ENCODE results near the gene MECP2. TPM values are rescaled to one million over a fixed set of nuclear protein-coding genes. Genes with fewer than 3 reads are reported as not detected.

The MECP2 gene
- total and polyA plus RNA-seq, 2 of the 13 experiments (the other 11 are each of a cell fraction or from before 2014, with no cell fraction given) = 7.9 to 18.1 TPM

GRCh38 chrX:154121961-154122360 lies 24.4 kb upstream of the MECP2 start (continued):
- TF ChIP-seq ARID4A (CRISPR knock-in tag; IDR thresholded peaks at IDR 0.05; ENCODE audit: borderline replicate concordance) (no peak), ZSCAN29 (CRISPR knock-in tag; conservative IDR thresholded peaks at IDR 0.05) (no peak)
- TF ChIP-seq, protein P1, sequence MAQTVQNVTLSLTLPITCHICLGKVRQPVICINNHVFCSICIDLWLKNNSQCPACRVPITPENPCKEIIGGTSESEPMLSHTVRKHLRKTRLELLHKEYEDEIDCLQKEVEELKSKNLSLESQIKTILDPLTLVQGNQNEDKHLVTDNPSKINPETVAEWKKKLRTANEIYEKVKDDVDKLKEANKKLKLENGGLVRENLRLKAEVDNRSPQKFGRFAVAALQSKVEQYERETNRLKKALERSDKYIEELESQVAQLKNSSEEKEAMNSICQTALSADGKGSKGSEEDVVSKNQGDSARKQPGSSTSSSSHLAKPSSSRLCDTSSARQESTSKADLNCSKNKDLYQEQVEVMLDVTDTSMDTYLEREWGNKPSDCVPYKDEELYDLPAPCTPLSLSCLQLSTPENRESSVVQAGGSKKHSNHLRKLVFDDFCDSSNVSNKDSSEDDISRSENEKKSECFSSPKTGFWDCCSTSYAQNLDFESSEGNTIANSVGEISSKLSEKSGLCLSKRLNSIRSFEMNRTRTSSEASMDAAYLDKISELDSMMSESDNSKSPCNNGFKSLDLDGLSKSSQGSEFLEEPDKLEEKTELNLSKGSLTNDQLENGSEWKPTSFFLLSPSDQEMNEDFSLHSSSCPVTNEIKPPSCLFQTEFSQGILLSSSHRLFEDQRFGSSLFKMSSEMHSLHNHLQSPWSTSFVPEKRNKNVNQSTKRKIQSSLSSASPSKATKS (CRISPR knock-in tag; IDR thresholded peaks at IDR 0.05) = no peak

DNA sequence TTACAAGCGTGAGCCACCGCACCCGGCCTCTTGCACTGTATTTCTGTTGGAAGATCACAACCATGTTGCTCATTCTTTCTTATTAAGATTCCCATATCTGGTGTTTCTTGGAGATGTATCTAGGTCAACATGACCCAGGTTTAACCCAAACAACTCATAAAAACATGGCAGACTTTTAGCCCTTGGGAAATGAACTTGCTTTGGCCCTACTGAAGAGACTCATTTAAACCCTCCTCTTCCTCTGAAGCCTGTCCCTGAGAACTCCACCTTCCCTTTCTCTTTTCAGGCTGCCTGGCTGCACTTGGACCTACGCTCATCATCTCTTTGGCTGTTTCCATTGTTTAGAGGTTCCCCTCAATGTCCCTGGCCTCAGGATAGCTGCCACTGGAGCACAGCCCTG lies 23.7 kb upstream of the MECP2 start:
- CTCF ChIA-PET (ENCODE audit: low intra/inter-chr PET ratio, low total read pairs) = no interaction called here
- ATAC-seq (no peak), FAIRE-seq (no peak), DNase-seq (ENCODE audit: low spot score) (no peak)
- POLR2A ChIA-PET = no interaction called here
- Histone ChIP-seq H3K4me3 (replicated peaks in 1 of 3; ENCODE audit: insufficient read depth in 1 of 3, low read depth in 2 of 3, low read length in 3 of 3) (no peak overlapping the region), H2AFZ (ENCODE audit: low read length) (no peak overlapping the region), H3K27me3 (ENCODE audit: control insufficient read depth in 1 of 2, insufficient read depth in 2 of 2, low read length in 2 of 2) (peaks cover 0 to 3% of the 10 kb centered on the region in 2 experiments; a peak in 2 of 5 replicates), H3K79me2 (ENCODE audit: insufficient read depth, low read length) (no peaks in the 10 kb centered on the region), H3K9ac (ENCODE audit: insufficient read depth, low read depth, low read length) (no peak overlapping the region), H3K4me1 (ENCODE audit: insufficient read depth, low read length) (no peaks in the 10 kb centered on the region; the same call in 1 of the 2 replicates), H3K9me3 (ENCODE audit: low read length) (no peaks in the 10 kb centered on the region), H3K36me3 (replicated peaks in 1 of 2; ENCODE audit: control insufficient read depth in 1 of 2, insufficient read depth in 2 of 2, low read length in 2 of 2) (no peaks in the 10 kb centered on the region), H3K4me2 (ENCODE audit: low read depth, low read length) (no peak overlapping the region), H4K20me1 (ENCODE audit: insufficient read depth, low read length) (no peaks in the 10 kb centered on the region), H3K27ac (ENCODE audit: extremely low read length, insufficient read depth, low read length) (no peak overlapping the region)
- TF ChIP-seq FOSL1 (CRISPR knock-in tag; IDR thresholded peaks at IDR 0.05; ENCODE audit: borderline replicate concordance) = no peak
- no peak for TF ChIP-seq ZNF720 (CRISPR knock-in tag; IDR thresholded peaks at IDR 0.05)
- no peak for TF ChIP-seq ZNF207 (IDR thresholded peaks at IDR 0.05; ENCODE audit: borderline replicate concordance)
- no peak for TF ChIP-seq TRAFD1 (CRISPR knock-in tag; IDR thresholded peaks at IDR 0.05; ENCODE audit: borderline replicate concordance)
- TF ChIP-seq ZFP36 (IDR thresholded peaks at IDR 0.05; ENCODE audit: borderline replicate concordance, low read depth, low read length, partially characterized antibody) = no peak
- no peak for TF ChIP-seq ARID3A (IDR thresholded peaks at IDR 0.05; ENCODE audit: low read depth, low read length)
- 51% methylated on average over 4 of the region's 4 CpGs for WGBS (ENCODE audit: low lambda C conversion rate)
- intact Hi-C loops (cut with micrococcal nuclease; ENCODE audit: unreplicated experiment) (no loop called here), in situ Hi-C loops (cut with HindIII; ENCODE audit: extremely low pct_ligation_motif_present, low pct_unique_long_range_greater_than_20kb) (no loop called here)
- BruUV-seq (replicated peaks) = no TSS peak
